GOT3 (cell line): ENCODE measurements around the gene SOWAHD.
"Not testable (repeated sequence)": the region's sequence is repeated elsewhere in the genome, so short reads cannot be mapped to it uniquely, and the experiment has no call there.

Source experiments
- DNase-seq: peaks from one replicate; lab custom pipeline; 2025; ENCODE audit warnings: mixed read lengths; lab: John Stamatoyannopoulos, UW

Gene SOWAHD

DNA sequence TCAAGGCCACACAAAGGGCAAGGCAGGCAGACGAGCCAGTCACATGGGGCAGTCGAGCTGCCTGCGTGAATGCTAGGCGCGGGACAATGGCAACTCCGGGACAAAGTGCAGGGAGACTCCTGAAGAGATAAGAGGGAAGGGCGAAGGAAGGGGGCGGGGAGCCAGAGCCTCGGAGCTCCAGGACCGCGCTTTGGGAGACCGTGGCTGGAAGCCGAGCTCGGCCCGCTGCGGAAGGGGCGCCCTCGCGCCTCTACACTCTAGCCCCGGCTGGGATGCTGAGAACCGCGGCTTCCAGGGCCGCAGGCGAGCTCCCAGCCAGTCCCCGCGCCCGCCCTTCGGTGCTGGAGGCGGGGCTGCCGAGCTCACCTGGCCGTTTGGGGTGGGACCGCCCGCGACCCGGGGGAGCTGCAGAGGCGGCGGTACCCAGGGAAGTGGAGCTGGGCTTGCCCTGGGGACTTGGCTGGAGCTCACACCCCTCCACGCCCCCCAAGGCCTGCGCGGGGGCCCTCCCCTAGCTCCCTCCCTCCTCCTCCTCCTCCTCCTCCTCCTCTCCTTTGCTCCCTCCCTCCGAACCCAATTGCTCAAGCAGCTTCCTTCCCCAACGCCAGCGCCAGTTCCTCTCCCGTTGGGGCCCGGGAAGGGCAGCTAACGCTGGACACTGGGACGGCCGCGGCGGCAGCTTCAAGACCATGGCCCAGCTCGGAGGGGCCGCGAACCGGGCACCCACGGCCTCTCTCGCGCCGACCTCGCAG is at the start of gene SOWAHD:
SOWAHD (plus strand) TSS at position 610 of the 752 bp plus-strand sequence; CDS start at position 690, 80 bp downstream.
- DNase-seq: no peak

DNA sequence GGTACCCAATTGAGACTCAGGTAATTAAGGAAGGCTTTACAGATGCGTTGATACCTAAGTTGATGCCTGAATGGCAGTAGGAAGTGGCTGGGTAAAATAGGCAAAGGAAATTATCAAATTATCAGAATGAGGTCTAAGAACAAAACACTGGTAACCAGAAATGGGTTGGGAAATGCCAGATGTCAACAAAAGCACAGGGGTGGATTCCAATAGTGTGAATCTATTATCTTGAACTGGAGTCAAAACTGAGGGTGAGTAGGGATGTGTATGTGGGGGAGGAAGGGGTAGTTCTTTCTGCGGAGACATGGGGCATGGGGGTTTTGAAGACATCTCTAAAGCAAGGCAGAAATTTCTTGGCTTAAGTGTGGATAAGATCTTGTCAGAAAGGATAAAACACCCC is 49.5 kb upstream of the SOWAHD start:
- no peak for DNase-seq

GRCh38 chrX:119709630-119710029 is 48.8 kb upstream of the SOWAHD start:
- DNase-seq: no peak

DNA sequence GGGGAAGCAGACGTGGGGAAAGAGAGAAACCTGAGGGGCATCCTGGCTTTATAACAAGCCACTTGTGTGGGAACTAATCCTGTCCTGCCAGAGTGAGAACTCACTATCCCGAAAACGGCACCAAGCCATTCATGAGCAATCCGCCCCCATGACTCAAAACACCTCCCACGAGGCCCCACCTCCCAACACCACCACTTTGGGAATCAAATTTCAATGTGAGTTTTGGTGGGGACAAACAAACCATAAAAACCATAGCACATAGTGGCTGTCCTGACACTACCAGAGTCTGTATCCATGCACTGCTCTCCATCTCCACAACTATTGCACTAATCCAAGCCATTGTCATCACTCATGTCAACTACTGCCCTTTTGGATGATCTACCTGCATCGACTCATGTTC is 36.9 kb upstream of the SOWAHD start:
- DNase-seq: no peak

- DNase-seq: no peak
These were observed 36.5 kb upstream of the SOWAHD start for GRCh38 chrX:119721926-119722325.

DNA sequence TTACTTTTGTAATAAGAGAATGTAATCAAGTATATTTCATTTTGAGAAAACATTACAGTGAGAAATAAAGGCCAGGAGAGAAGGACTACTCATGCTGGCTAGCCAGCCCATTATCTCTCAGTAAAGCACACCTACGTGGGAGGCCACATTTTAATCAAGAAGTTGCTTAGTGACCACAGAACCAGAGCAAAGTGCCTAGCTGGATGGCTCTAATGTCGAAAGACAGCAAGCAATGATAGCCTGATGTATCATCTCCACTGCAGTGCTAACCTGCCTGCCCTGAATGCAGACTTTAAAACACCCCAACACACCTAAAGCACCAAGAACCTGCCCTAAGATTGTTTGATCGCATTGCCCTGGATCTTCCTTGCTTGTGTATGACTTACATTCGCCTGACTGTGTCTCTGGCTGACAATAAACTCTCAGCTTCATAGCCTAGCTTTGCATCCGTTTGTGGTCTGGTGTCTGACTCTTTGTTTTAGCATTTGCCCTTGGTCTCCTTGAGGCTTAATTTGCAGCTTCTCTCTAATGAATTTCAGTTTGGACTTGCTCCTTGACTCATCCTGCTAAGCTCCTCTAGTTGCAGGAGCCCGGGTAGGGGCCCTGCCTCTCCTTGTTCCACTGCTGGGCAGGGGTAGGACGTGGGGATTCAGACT is 31.4 kb upstream of the SOWAHD start:
- no peak for DNase-seq

- no peak for DNase-seq
These were observed 29.9 kb upstream of the SOWAHD start for GRCh38 chrX:119728487-119728886.

DNA sequence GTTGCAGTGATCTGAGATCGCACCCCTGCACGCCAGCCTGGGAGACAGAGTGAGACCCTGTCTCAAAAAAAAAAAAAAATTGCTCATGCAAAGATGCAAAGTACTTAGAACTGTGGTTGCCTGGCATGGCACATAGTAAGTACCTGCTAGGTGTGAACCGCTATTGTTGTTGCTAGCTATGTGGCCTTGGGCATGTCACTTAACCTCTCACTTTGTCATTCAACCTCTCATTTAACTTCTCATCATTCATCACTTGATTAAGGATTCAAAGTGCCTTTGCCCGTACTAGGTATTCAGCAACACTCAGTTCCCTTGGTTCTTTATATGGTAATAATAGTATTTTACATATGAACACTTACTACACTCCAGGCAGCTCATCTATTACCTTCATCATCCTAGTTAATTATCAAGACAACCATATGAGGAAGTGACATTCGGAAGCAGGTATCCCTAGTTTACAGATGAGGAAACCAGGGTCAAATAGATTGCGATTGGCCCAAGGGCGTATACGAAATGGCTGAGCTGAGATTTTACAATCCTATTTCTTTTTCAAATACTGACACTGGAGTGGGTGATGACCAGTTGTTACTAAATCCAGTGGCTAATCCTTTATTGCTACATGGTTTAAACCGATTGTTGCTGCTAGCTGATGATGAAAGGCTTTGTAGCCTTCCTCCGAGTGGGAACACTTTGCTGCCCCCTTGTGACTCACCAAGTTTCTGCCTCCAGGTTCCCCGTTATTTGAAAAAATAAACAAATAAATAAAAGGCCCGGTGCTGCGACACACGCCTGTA is 28.8 kb upstream of the SOWAHD start:
- DNase-seq: peak; percentile 5

DNA sequence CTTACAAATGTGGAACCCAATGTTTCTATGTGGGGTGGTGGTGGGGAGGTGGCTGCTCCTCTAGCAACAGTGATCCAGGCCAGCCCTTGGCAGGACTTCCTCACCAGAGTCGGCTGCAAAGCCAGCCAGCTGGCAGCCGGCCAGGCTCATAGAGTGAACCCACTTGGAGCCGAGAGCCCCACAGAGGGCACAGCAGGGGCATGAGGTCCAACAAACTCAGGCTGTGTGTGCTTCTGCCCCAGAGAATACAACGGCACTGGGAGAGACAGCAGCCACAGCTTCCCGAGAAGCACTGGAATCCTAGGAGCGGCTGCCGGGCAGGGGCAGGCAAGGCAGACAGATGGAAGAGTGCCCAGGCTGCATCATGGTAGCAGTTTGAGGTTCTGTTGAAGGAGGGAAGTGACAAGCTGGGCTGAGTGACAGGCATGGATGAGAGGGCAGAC is 23.5 kb upstream of the SOWAHD start:
- DNase-seq: no peak

DNA sequence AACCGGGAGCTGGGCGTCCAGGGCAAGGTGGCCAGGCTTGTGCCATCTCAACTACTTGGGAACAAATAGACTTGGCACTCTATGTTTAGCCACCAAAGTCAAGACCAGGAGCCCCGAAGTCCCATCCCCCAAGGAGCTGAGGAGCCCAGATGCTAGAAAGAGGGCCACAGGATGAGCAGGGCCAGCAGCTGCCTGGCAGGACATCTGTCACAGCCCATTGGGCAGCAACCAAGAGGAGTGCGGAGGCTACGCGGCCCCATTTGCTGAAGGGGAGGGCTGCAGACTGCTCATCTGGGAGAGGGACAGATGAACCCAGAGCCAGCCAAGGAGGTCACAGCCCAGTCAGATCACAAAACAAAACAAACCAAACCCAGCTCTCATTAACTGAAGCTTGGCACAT is 22.9 kb upstream of the SOWAHD start:
- DNase-seq: no peak

GRCh38 chrX:119736206-119736764 is 22.1 kb upstream of the SOWAHD start:
- no peak for DNase-seq

DNA sequence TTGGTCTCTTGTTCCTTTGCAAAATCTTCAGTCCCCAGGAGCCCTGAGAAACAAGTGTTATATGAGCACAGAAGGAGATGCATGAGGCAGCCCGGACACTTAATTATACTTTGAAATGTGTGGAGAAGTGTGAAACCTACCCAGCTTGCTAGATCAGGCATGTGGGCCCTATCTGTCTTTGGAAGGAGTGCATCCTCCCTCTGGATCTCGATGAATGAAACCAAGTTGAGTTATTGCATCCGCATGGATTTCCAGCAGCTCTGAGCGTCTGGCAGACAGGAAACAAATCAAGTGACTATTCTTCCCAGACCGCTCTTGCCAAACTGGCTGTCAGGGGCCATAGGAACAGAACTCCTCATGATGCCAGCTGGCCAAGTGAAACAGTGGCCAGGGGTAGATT is 19.6 kb upstream of the SOWAHD start:
- DNase-seq: no peak

- DNase-seq: no peak
These were observed 13.0 kb upstream of the SOWAHD start for GRCh38 chrX:119745283-119745848.

DNA sequence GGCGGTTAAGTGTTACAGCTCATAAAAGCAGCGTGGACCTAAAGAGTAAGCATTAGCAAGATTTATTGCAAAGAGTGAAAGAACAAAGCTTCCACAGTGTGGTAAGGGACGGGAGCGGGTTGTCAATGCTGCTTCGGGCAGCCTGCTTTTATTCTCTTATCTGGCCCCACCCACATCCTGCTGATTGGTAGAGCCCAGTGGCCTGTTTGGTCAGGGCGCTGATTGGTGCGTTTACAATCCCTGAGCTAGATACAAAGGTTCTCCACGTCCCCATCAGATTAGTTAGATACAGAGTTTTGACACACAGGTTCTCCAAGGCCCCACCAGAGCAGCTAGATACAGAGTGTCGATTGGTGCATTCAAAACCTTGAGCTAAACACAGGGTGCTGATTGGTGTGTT is 8.3 kb upstream of the SOWAHD start:
- not testable (repeated sequence) for DNase-seq

- not testable (repeated sequence) for DNase-seq
These were observed 7.6 kb upstream of the SOWAHD start for GRCh38 chrX:119750751-119751150.

- DNase-seq: no peak
These were observed 5.4 kb upstream of the SOWAHD start for GRCh38 chrX:119753001-119753400.

GRCh38 chrX:119753639-119754257 is 4.6 kb upstream of the SOWAHD start:
- no peak for DNase-seq

GRCh38 chrX:119755981-119756533 is 2.3 kb upstream of the SOWAHD start:
- DNase-seq: no peak

- no peak for DNase-seq
These were observed 1.3 kb upstream of the SOWAHD start for GRCh38 chrX:119756926-119757635.

DNA sequence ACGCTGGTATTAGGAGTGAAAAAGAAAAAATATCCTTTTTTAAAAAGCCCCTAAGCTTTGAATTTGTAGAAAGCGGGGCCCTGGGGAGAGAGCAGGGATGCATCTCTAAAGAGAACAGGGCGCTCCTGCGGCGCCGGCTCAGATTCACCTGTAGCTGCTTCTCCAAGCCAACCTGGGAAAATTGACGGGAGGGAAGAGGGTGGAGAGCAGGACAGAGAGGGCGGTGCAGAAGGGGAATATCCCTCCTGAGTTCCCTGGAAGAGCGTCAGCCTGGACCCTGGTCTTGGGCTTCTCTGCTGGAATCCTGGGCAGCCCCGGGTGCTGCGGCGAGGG is 776 bp upstream of the SOWAHD start:
- no peak for DNase-seq

DNA sequence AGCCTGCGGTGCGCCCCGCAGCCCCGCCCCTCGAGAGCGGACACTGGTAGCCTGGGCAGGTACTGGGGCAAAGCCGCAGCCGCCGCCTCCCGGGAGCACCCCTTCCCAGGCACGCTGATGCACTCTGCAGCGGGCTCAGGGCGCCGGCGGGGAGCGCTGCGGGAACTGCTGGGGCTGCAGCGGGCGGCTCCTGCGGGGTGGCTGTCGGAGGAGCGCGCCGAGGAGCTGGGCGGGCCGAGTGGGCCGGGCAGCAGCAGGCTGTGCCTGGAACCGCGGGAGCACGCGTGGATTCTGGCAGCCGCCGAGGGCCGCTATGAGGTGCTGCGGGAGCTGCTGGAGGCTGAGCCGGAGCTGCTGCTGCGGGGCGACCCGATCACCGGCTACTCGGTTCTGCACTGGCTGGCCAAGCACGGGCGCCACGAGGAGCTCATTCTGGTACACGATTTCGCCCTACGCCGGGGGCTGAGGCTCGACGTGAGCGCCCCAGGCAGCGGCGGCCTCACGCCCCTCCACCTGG is 401 bp downstream of the SOWAHD start:
- DNase-seq: no peak
